Measurements from ENCODE around the gene NRP1. TPM values are rescaled to one million over a fixed set of nuclear protein-coding genes. Genes with fewer than 3 reads are reported as not detected.

The NRP1 gene
- total and polyA plus RNA-seq, 2 donors (not counting 3 experiments of a cell fraction or from before 2014, with no cell fraction given): 122 to 306 TPM

- no peak for DNase-seq (ENCODE audit: low read depth, low spot score)
- Histone ChIP-seq H3K4me1 (ENCODE audit: control insufficient read depth, extremely low read depth, insufficient read depth, low read length) (peaks cover 75% of the 10 kb centered on the region), H3K9ac (replicated peaks; ENCODE audit: extremely low read depth, insufficient read depth, low read length) (no peak overlapping the region), H4K20me1 (replicated peaks; ENCODE audit: control insufficient read depth, extremely low read depth, insufficient read depth, low read length) (no peaks in the 10 kb centered on the region), H3K9me3 (replicated peaks; ENCODE audit: control insufficient read depth, insufficient read depth, low read length) (no peaks in the 10 kb centered on the region), H2AFZ (ENCODE audit: low read depth, low read length) (no peak overlapping the region), H3K4me3 (replicated peaks in 1 of 3; ENCODE audit: insufficient read depth in 1 of 3, low read depth in 1 of 3, low read length in 3 of 3) (no peak overlapping the region), H3K27ac (ENCODE audit: insufficient read depth, low read depth, low read length) (peak overlapping the region; percentile 46), H3K36me3 (ENCODE audit: control insufficient read depth in 2 of 2, extremely low read depth in 1 of 2, insufficient read depth in 2 of 2, low read length in 2 of 2) (peaks cover 17 to 24% of the 10 kb centered on the region in 2 experiments), H3K4me2 (ENCODE audit: insufficient read depth, low read length) (no peak overlapping the region), H3K9me1 (replicated peaks; ENCODE audit: control insufficient read depth, extremely low read depth, insufficient read depth, low read length) (no peaks in the 10 kb centered on the region), H3K79me2 (ENCODE audit: control insufficient read depth, insufficient read depth, low read length) (peaks cover 46% of the 10 kb centered on the region), H3K27me3 (ENCODE audit: control insufficient read depth in 2 of 2, insufficient read depth in 2 of 2, low read length in 2 of 2) (no peaks in the 10 kb centered on the region)
- BruUV-seq (replicated peaks): no TSS peak
- TF ChIP-seq JUN (IDR thresholded peaks at IDR 0.05; ENCODE audit: borderline replicate concordance, insufficient read depth, insufficient read length, low read depth) (no peak), GATA2 (IDR thresholded peaks at IDR 0.05; ENCODE audit: insufficient read depth, insufficient read length, low read depth, low read length) (no peak), MYC (IDR thresholded peaks at IDR 0.05; ENCODE audit: low read depth, low read length) (no peak), CTCF (IDR thresholded peaks at IDR 0.05; ENCODE audit: extremely low read depth in 1 of 2, insufficient read depth in 1 of 2, low read depth in 1 of 2, low read length in 2 of 2) (no peak), FOS (IDR thresholded peaks at IDR 0.05; ENCODE audit: borderline replicate concordance, insufficient read depth, low read length) (no peak), MAX (IDR thresholded peaks at IDR 0.05; ENCODE audit: insufficient read depth, insufficient read length) (no peak), POLR2AphosphoS5 (IDR thresholded peaks at IDR 0.05; ENCODE audit: insufficient read depth, low read depth, low read length) (no peak), POLR2A (IDR thresholded peaks at IDR 0.05; ENCODE audit: low read depth, low read length) (no peak), EZH2 (IDR thresholded peaks at IDR 0.05; ENCODE audit: borderline replicate concordance, low read depth, low read length, severe bottlenecking) (no peak)
- dilution Hi-C loops (cut with MboI; ENCODE audit: extremely low pct_ligation_motif_present, low sequenced_read_pairs): no loop called here
- no peak for FAIRE-seq
- intact Hi-C loops (cut with micrococcal nuclease): no loop called here
- ChIA-PET POLR2A (no interaction called here), CTCF (no interaction called here)
Measured at GRCh38 chr10:33229949-33230267, 104.6 kb downstream of the NRP1 start.

All from endothelial cell of umbilical vein (primary cell).